Measurements from ENCODE around the gene ARFGAP1.

- TF ChIP-seq CEBPB (IDR thresholded peaks at IDR 0.05; ENCODE audit: low read depth, low read length) (no peak), CTCF (conservative IDR thresholded peaks at IDR 0.05; ENCODE audit: low read depth, low read length) (no peak), POLR2A (IDR thresholded peaks at IDR 0.05; ENCODE audit: low read depth, low read length) (no peak), NFE2L2 (IDR thresholded peaks at IDR 0.05; ENCODE audit: low read depth, low read length) (no peak), RCOR1 (IDR thresholded peaks at IDR 0.05; ENCODE audit: insufficient replicate concordance, low read length) (no peak), CHD1 (IDR thresholded peaks at IDR 0.05; ENCODE audit: low read depth, low read length) (no peak), MAFK (IDR thresholded peaks at IDR 0.05; ENCODE audit: low read depth, low read length) (no peak), SMC3 (IDR thresholded peaks at IDR 0.05; ENCODE audit: low read depth, low read length) (no peak), MXI1 (IDR thresholded peaks at IDR 0.05; ENCODE audit: borderline replicate concordance, low read depth, low read length) (no peak), MAZ (IDR thresholded peaks at IDR 0.05; ENCODE audit: borderline replicate concordance, low read depth, low read length) (no peak), ELK1 (IDR thresholded peaks at IDR 0.05; ENCODE audit: borderline replicate concordance, low read depth, low read length) (no peak), USF2 (IDR thresholded peaks at IDR 0.05; ENCODE audit: low read depth, low read length) (no peak)
Measured at GRCh38 chr20:63256954-63257353, 15.7 kb upstream of the ARFGAP1 start.
